Stimulated activated CD4-positive, alpha-beta T cell treated with anti-CD3 and anti-CD28 coated beads, Interleukin-12 subunit alpha, Interleukin-12 subunit beta, amount 100 ng/mL, for 4 hours (primary cell): ENCODE data around the gene CEP295NL.
"Not testable (repeated sequence)": the region's sequence is repeated elsewhere in the genome, so short reads cannot be mapped to it uniquely, and the experiment has no call there.

Experiments
- DNase-seq: peaks from one replicate; pipeline ENCODE4 v3.0.0-alpha.2; 2020

The CEP295NL gene

DNA sequence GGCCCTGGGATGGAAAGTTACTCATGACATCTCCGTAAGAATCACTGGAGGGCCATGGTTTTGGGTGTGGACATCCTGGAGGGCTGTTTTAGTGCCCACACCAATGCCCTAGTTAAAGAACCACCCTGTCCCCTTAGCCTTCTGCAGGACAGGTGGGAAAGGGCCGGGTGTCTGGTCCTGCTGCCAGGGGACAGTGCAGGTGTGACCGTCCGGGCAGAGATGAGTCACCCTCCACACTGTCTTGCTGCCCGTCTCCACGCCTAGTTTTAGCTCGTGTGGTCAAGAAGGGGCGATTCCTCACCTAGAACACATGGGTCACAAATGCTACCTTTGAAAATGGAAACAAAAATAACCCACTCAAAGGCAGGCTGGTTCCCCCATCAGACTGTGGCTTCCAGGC is 17.0 kb downstream of the CEP295NL start:
- no peak for DNase-seq

DNA sequence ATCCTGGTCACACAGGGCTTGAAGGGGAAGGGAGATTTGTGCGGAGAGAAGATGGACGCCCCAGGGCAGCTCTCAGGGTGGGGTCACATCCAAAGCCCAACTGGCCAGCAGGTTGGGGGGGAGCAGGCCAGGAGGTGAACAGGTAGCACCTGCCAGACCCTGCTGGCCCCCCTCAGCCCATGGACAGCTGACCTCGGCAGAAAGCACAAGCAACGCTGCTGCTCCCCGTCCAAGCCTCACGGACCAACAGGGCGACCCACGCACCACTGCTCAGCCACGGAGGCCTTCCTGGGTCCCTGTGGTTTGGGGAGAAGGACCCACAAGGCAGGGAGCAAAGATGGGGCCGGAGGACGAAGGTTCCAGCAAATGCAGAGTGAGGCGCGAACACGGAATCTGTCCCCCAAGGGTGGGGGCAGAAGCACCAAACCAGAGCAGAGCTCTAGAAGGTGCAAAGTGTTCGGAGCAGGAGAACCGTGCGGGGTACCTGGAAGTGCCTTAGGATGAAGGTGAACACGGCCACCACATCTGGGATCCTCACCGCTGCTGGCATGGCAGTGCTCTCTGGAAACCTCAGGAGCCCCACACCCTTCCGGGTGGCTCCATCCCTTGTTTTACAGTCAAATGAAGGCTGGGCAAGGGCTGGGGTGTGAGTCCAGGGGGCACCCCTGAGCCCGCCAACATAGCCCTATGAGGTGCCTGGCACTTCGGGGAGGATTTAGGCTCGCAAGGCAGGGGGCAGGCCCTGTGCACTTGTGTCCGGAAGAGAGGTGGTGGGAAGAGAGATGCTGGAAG is 17.9 kb downstream of the CEP295NL start:
- no peak for DNase-seq

DNA sequence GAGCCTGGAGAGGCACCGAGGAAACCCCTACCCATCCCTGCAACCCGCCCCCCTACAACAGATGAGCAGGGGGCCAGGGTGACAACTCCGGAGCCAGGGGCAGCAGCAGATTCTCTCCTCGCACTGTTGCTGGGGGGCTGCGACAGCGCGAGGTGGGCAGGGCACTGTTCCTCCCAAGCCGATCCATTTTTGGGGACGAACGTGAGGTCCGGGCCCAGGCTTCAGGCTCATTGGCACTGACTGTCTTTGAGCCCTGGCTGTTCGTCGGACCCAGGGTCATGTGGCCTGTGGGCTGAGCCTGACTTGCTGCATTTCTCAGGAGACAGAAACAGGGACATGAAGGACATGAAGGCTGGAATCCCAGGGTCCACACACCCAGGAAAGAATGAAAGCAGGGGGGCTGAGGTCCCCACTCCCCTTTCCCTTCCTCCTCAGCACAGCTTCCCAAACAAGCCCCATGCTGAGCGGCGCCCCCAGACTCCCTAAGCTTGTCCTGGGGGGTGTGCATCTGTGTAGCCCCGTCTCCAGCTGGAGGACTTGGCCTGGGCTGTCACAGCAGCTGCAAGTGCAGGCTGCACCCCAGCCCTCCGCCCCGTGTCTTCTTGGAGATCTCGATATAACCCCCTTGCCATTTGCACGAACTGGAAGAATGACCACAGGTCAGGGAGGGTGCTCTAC is 18.7 kb downstream of the CEP295NL start:
- DNase-seq, result no peak

DNA sequence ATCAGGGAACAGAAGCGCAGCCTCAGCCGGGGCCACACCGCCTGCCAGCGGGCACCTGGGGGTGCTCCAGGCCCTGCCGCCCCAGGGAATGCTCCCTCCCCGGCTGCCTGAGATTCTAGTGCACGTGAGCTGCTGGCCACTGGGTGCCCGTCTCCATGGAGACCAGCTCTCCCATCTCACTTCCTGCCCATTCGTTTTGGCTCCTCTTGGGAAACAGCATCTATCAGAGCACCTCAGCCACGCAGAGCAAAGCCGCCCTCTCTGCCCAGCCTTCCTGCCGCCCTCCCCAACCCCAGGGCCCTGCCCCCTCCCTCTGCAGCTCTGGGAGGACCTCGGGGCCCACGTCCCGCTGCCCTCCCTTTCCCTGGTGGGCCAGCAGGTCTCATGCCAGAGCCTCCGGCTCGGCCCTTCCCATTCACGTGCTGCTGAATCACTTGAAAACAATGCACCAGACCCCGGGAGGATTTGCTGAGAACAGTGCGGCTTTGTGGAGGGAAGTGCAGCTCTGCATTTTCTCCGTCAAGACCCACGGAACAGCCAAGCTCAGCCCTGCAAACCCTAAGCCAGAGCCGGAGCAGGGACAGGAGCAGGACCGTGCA is 19.4 kb downstream of the CEP295NL start:
- DNase-seq, result no peak

DNA sequence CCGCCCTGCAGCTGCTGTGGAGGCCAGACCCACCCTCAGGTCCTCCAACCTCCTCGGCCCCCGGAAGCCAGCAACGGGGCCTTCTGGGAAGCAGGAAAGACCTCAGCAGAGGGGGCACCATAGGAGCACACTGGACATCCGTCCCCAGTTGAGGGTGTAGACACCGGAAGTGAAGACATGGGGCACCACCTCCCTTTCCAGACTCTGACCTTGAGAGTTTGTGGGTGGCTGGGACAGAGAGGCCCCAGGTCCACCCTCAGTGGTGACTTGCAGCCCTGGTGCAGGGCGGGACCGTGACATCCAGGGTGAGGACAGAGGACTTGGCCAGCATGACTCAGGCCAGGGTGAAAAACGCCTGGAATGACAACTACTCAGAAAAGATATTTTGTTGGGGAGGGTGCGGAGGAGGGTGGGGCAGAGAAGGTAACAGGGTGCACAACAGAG is 19.9 kb downstream of the CEP295NL start:
- no peak for DNase-seq

DNA sequence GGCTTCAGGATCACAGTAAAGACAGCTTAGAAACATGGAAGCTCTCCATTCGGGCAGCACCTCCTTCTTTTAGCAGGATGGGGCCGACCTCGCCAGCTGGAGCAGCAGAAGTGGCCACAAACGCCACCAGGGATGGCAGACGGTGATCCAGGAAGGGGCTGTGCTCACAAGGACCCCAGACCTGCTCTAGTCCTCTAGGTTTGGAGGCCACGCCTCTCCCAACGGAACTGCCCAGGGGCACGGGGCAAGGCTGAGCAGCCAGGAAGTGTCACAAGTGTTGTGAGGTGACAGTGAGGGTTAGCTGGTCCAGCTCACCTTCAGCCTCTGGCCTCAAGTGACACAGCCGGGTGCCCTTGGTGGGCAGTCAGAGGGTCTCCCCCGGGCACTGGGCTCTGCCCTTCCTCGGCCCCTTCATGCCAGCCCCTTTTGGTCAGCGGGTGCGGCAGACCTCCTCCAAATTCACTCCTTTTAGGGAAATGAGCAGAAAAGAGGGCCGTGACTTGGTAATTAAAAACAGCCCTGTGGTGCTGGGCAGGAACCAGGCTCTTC is 20.4 kb downstream of the CEP295NL start:
- DNase-seq, result no peak

DNA sequence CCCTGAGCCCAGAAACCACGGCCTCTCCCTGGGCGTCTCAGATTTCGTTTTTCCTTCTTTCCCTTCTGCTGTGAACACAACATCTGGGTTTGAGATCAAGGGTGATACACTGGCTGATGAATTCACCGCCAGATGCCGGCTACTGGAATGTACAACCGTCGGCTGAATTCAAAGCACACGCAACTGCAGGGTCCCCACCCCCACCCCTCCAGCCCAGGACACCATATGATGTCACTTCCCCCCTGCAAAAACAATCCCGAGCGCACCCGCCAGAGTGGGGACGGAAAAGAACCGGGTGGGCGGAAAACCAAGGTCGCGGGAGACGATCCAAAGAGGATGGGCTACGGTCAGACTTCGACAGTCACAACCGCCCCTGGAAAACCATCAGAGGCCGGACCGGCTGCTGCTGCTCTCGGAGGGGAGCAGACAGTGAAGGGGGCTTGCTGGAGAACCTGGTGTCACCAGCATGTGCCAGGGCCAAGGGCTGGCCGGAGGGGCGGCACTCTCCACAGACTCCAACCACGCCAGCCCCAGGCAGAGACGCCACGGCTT is 23.3 kb downstream of the CEP295NL start:
- DNase-seq, result peak; percentile 20

DNA sequence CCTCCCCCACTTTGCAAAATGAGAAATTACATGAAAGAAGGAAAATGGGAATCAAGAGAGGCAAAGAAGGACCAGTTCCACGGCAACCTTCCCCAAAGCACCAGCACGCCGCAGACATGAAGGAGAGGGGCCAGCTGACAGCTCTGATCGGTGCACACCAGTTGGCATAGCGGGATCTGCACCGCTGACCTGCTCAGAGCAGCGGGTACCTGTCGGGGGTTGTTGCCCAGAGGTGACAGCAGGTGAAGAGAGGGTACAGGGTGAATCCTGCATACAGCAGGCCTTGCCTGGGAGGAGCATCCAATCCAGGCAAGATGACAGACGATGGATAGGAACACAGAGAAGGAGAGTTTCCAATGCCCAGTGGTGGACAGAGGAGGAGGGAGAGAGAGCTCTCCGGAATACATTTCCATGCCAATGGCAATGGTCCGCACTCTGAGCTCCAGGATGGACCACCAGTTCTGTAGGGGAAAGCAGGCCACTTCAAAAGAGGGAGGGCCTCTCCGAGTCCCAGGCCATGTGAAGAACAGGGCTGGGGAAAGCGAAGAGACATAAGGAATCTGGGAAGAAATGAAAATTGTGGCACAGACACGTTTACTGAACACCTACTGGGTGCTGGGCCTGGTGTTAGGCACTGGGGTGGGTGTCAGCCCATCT is 24.0 kb downstream of the CEP295NL start:
- no peak for DNase-seq

DNA sequence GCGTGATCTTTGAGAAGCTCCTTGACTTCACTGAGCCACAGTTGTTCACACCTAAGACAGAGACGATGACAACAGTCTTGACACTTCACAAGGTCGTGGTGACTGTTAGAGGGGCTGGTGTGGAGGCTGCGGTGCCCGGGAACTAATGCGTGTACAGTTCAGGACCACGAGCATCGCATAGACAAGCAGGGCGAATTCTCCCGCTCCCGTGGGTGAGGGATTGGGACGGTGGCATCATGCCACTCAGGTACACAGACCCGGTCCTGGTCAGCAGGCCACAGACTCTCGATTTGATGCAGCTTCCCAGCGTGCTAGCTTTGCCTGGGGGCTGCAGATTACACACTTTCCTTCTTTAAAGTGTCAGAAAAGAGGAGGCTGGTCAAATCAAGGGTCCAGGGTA is 24.7 kb downstream of the CEP295NL start:
- DNase-seq, result no peak

DNA sequence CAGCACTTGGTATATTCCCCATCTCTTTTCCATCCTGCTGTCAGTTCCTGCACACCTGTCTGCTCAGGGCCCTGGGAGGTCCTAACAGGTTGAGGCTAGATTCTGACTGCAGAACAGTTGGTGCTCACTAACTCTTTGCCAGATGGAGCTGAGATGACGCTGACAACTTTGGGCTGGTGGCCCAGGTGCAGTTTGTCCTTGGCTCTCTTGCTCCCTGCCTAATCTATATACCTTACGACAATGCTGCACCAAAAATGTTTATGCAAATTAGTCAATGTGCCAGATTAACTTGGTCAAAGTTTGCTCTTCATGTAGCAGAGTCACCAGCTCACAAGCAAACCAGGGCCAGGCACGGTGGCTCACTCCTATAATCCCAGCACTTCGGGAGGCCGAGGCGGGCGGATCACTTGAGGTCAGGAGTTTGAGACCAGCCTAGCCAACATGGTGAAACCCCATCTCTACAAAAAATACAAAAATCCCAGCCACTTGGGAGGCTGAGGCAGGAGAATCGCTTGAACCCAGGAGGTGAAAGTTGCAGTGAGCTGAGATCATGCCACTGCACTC is 26.0 kb downstream of the CEP295NL start:
- not testable (repeated sequence) for DNase-seq

DNA sequence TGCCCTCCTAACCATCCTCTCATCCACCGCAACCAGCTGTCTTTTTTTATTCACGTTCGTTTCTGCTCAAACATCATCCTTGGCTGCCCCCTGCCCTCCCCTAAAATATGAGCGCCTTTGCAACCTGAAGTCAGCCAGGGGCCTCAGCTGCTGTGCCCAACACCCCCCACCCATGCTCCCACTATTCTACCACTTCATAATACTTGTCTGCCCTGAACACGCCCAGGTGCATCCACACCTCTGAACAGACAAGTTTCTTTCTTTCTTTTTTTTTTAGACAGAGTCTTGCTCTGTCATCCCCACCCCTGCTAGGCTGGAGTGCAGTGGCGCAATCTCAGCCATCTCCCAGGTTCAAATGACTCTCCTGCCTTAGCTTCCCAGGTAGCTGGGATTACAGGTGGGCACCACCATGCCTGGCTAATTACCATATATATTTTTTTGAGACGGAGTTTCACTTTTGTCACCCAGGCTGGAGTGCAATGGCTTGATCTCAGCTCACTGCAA is 26.9 kb downstream of the CEP295NL start:
- DNase-seq, result no peak

DNA sequence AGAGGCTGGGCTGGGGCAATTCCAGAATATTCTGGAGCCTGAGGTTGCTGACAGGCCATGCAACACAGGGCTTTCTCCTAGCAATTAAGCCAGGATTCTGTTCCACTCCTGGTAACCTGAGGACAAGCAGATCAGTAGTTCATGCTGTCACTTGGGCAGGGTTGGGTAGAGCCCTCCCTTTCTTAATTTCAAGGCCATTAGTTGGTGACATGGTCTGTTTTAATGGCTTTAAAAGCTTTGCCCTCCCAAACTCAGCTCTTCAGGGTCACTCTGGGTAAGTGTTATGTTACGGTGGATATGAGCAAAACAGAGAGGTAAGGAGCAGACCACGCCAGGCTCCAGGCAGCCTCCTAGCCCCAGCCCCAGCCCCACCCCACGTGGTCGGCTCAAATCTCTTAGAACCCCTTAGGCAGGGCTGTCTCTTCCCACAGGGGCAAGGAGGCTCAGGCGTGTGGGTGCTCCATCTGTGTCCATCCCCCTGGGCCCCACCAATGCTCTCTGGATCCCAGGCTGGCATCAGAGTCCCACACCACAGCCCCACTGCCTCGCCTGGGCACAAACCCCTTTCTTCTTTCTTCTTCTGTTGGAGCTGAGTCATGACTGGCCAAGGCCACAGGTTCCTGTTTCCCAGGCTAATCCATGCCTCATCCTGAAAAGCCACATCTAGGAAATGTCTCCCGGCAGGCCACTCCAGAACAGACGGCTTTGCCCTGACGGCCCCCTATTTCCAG is 27.5 kb downstream of the CEP295NL start:
- no peak for DNase-seq

DNA sequence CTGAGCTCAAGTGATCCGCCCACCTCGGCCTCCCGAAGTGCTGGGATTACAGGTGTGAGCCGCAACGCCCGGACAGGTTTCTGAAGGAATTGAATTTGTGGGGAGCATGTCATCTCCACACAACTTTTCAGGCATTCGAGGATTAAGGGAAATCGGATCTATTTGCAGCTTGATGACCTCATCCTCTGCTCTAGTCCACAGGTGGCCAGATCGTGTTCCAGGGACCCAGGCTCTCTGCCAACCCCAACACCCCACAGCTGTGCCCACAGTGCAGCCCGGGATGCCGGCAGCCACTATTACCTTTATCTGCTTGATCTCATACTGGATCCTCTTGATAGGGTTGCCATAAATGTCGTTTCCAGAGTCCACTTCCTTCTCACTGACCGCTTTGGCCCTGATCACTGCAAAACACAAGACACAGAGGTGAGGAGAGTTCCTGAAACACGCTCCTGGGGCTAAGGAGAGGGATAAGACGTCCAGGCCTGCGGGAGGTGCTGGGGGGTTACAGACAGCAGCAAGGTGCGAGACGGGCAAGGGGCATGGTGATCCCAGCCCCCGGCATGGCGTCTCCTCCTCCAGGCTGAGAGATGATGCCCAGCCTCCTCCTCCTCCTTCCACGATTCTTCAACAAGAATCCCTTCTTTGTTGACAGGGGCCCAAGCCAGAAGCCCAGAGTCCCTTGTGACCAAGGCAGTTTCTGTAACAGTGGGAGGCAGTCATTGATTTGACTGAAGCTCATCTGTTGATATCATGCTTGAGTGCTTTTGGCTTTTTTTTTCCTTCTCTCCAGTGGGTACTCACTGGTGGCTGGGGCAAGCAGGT is 29.3 kb downstream of the CEP295NL start:
- DNase-seq, result no peak

DNA sequence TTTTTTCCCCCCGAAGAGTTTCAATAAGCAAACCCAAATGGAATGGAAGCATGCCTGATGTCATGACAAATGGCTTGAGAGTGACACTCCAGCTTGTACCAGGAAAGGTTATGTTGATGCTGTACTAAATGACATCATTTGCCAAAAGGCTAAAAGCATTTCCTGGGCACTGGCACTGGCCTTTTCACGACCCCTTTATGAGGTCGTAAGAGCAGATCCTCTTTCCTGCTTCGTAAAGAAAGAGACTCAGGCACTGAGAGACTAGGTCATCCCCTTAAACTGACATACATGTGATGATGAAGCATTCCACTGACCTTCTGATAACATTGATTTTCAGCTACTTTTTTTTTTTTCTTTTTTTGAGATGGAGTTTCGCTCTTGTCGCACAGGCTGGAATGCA is 30.5 kb downstream of the CEP295NL start:
- DNase-seq, result no peak

DNA sequence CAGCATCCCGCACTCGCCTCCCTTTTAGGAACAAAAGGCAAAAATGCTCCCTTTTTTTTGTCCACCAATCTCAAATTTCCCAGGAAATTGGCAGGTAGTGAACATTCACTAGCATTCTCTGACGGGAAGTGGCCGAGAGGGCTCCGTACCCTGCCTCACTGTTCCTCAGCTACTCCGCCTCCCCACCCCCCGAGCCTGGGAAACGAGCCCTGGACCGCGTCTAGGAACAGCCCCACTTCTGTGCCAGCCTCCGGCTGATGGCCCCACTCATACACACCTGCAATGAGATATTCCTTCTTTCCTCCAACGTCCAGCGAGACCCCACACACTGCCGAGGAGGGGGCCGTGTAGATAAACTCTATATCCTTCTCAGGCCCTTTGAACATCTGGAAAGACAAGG is 32.4 kb downstream of the CEP295NL start:
- no peak for DNase-seq

DNA sequence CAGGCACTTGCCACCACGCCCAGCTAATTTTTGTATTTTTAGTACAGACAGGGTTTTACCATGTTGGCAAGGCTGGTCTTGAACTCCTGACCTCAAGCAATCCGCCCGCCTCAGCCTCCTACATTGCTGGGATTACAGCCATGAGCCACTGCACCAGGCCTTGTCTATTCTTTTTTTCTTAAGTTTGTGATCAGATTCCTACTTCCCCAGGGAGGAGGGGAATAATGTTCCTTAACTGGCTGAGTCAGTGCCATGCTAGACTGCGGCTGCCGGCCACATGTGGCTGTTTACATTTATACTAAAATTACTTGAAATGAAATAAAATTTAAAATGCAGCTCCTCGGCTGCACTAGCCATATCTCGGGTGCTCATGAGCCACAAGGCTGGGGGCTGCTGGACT is 34.6 kb downstream of the CEP295NL start:
- no peak for DNase-seq

DNA sequence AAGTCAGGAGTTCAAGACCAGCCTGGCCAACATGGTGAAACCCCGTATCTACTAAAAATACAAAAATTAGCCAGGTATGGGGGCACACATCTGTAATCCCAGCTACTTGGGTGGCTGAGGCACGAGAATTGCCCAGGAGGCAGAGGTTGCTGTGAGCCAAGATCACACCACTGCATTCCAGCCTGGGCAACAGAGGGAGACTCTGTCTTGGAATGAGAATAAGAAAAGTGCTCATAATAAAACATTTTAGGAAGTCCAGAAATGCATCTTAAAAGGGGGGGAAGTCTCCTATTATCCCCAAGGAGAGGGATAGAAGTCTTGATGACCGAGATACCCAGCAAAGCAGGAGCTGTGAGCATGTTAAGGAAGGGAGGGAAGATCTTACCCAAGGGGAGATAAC is 36.0 kb downstream of the CEP295NL start:
- DNase-seq, result not testable (repeated sequence)

DNA sequence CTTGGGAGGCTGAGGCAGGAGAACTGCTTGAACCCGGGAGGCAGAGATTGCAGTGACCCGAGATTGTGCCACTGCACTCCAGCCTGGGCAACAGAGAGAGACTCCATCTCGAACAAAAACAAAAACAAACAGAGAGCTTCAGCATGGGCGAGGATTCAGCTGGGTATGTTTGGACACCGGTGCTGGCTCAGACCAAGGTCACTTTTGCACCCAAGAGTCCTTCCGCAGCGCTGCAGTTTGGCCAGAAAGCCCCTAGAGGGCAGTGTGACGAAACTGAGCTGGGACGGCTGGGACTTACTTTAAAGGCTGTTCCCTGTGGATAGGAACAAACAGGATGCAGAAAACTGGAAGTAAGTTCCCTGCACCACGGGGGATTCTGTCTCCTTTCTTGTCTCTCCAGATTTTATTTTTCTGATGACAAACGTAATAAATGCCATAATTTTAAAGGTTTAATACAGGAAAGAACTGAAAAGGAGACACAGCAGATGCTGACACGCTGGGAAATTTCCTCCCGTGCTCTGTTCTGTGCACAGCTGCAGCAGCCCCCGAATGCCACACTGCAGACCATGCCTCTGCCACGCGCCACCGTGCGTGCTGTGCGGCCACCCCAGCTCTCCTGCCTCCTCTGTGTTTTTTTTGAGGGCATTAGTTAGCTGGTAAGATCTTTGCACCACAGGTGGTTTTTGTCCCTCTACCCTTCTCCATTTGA is 37.2 kb downstream of the CEP295NL start:
- DNase-seq, result peak; percentile 55

DNA sequence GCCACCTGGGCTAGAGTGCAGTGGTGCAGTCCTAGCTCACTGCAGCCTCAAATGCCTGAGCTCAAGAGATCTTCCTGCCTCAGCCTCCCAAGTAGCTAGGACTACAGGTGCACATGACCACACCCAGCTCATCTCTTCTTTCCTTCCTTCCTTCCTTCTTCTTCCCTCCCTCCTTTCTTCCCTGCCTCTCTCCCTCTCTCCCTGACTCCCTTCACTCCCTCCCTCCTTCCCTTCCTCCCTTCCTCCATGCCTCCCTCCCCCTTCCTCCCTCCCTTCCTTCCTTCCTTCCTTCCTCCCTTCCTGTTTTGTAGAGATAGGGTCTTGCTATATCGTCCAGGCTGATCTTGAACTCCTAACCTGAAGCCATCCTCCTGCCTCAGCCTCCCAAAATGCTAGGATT is 38.9 kb downstream of the CEP295NL start:
- no peak for DNase-seq
